ENCODE data around the gene PLA1A.

PLA1A gene

DNA sequence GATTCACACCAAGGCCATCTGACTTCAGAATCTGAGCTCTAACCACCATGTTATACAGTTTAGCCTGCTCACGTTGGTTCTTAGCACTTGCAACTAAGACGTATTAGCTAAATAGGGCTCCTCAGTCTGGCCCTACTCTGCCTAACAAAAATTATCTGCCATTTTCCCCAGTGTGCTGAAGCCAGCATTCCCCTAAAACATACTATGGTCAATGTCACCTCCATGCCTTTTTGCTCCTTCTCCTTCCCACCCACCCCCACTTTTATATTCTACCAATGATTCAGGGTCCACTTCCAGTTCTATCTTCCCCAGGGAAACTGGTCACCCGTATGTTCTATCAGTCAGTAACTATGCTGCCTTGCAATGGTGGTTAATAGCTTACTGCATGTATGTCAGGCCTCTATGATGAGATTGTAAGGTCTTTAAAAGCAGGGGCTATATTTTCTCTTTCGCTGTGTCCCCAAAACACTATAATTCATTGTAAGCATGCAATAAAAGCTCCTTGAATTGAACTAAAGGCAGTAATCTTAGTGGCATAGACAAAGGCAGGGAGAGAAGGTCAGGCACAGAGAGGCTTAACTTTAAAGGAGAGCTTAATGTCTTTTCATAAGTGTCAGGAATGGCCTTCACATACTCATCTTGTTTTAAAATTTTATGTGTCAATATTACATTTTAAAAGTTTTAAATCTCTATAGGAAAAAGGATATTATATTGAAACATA, 39.4 kb downstream of the PLA1A start:
- Mint-ChIP-seq H3K27me3 (ENCODE audit: low read depth, poor library complexity) (no peaks in the 10 kb centered on the region), H3K4me1 (peaks cover 29% of the 10 kb centered on the region), H3K9me3 (no peaks in the 10 kb centered on the region), H3K4me3 (no peak overlapping the region), H3K36me3 (ENCODE audit: low read depth) (peaks cover 8% of the 10 kb centered on the region), H3K27ac (no peak overlapping the region)
- no peak for DNase-seq
- TF ChIP-seq, protein P1, sequence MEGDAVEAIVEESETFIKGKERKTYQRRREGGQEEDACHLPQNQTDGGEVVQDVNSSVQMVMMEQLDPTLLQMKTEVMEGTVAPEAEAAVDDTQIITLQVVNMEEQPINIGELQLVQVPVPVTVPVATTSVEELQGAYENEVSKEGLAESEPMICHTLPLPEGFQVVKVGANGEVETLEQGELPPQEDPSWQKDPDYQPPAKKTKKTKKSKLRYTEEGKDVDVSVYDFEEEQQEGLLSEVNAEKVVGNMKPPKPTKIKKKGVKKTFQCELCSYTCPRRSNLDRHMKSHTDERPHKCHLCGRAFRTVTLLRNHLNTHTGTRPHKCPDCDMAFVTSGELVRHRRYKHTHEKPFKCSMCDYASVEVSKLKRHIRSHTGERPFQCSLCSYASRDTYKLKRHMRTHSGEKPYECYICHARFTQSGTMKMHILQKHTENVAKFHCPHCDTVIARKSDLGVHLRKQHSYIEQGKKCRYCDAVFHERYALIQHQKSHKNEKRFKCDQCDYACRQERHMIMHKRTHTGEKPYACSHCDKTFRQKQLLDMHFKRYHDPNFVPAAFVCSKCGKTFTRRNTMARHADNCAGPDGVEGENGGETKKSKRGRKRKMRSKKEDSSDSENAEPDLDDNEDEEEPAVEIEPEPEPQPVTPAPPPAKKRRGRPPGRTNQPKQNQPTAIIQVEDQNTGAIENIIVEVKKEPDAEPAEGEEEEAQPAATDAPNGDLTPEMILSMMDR (IDR thresholded peaks at IDR 0.05): no peak

DNA sequence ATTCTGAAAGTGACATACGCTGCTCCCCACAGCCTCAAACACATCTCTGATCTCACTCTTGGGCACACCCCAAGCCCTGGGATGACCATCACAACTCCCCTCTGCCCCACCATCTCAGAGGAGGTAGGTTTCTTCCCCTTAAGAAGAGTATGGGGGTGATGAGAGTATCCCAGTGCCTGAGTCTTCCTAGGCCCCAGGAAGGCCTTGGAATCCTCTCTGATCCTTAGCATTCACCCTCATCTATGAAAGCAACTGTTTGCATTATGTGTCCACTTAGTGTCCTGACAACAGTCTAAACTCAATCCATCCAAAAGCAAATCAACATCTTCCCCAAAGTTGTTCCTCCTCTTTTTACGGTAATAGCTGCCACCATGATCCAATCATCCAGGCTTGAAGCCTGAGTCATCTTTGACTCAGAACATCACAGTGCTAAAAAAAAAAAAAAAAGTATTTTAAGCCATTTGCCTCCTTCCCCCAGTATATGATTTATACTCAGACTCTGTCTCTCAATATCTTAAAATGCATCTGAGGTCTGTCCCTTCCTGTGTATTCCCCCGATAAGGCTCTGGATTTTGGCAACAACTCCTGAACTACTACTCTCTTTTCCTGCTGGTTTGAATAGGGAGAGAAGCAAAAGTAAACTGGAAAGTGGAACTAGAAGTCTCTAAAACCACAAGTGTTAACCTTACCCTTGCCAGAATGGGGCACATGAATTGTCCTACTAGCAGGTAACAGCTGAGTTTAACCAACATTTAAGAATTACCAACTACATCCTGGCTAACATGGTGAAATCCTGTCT, 40.2 kb downstream of the PLA1A start:
- TF ChIP-seq, protein P1 (IDR thresholded peaks at IDR 0.05): no peak
- no peak for DNase-seq
- H3K9me3 Mint-ChIP-seq: no peaks in the 10 kb centered on the region
- H3K27me3 Mint-ChIP-seq (ENCODE audit: low read depth, poor library complexity): no peaks in the 10 kb centered on the region
- peaks cover 21% of the 10 kb centered on the region for H3K4me1 Mint-ChIP-seq
- no peak overlapping the region for H3K27ac Mint-ChIP-seq
- H3K36me3 Mint-ChIP-seq (ENCODE audit: low read depth): peaks cover 8% of the 10 kb centered on the region
- no peak overlapping the region for H3K4me3 Mint-ChIP-seq

DNA sequence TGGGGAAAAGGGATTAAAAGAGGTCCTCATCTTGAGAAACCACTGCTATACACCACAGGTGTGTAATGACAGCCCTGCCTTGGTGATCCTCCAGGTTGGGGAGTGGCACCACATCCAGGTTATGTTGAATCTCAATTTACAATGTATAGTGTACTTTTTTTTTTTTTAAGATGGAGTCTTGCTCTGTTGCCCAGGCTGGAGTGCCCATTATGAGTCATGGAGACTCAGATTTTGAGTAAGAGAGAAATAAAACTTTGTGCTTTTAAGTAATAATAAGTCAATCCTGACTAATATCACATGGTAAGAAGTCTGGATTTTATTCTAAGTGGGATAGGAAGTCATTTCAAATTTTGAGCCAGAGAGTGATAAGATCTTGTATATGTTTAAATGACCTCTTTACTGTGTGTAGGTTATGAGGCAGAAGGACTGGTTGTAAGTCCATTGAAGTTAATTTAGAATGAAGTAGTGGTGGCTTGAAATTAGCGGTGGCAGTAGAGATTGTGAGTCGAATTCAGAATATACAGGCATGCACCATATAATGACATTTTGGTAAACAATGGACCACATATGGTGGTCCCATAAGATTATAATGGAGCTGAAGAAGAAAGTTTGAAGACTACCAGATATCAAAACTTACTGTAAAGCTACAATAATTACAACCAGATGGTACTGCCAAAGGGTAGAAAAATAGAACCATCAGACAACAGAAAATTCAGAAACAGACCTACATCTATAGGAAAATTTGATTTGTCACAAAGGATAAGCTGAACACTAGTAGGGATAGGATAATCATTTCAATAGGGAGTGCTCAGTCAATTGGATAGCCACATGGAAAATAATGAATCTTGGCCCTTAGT, 42.0 kb downstream of the PLA1A start:
- H3K27me3 Mint-ChIP-seq (ENCODE audit: low read depth, poor library complexity): no peaks in the 10 kb centered on the region
- H3K9me3 Mint-ChIP-seq: no peaks in the 10 kb centered on the region
- peaks cover 8% of the 10 kb centered on the region for H3K36me3 Mint-ChIP-seq (ENCODE audit: low read depth)
- H3K4me3 Mint-ChIP-seq: no peak overlapping the region
- no peak for DNase-seq
- peaks cover 21% of the 10 kb centered on the region for H3K4me1 Mint-ChIP-seq
- H3K27ac Mint-ChIP-seq: no peak overlapping the region
- TF ChIP-seq, protein P1 (IDR thresholded peaks at IDR 0.05): no peak

DNA sequence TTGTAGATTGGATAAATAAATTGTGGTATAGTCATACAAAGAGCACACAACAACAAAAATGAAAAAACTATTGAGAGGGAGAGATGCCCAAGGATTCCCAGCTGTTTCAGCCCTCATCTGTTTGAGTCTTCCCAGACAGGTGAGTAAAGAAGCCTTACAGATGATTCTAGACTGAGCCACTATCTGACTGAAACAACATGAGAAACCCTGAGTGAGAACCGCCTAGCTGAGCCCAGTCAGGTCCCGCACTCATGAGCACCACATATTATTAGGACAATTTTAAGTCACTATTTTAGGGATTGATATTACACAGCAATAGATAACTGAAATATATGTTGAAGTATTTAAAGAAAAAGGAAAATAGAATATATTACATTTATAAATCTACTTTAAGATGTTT, 43.7 kb downstream of the PLA1A start:
- H3K4me1 Mint-ChIP-seq: peaks cover 23% of the 10 kb centered on the region
- H3K9me3 Mint-ChIP-seq: no peaks in the 10 kb centered on the region
- peaks cover 8% of the 10 kb centered on the region for H3K36me3 Mint-ChIP-seq (ENCODE audit: low read depth)
- H3K27me3 Mint-ChIP-seq (ENCODE audit: low read depth, poor library complexity): peaks cover 3% of the 10 kb centered on the region
- no peak overlapping the region for H3K4me3 Mint-ChIP-seq
- no peak for DNase-seq
- TF ChIP-seq, protein P1 (IDR thresholded peaks at IDR 0.05): no peak
- no peak overlapping the region for H3K27ac Mint-ChIP-seq

DNA sequence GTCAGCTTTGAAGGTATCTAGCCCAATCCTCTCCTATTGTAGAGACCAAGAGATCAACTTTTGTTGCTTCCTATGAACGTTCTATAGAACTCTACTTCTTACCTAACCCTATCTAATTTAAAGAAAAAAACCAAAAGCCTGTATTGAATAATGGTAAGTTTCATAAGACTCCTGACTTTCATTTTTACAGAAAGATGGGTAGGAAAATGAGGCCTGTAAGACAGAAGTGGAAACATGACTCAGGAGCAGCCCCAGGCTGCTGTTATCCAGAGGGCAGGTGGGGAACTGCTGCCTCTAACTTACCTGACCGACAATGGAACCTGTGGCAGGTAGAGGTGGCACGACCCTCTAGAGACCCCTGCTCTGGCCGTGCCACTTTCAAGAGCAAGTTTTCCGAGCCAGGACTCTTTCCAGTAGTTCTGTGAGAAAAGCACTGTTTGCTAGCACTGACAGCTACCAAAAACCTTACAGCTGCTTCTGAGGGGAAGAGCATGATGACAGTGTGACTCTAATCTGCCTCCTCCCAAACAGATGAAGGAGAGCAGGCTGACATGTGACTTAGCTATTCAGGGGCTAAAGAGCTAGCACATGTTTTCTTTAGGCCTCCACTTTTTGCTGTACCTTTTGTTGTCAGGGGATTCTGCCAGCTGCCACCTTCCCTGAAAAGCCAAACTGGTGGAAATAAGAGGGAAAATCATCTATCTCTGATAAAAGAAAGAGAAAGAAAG, 45.2 kb downstream of the PLA1A start:
- no peak for DNase-seq
- no peaks in the 10 kb centered on the region for H3K9me3 Mint-ChIP-seq
- H3K4me3 Mint-ChIP-seq: no peak overlapping the region
- peaks cover 8% of the 10 kb centered on the region for H3K36me3 Mint-ChIP-seq (ENCODE audit: low read depth)
- H3K4me1 Mint-ChIP-seq: peaks cover 34% of the 10 kb centered on the region
- peaks cover 3% of the 10 kb centered on the region for H3K27me3 Mint-ChIP-seq (ENCODE audit: low read depth, poor library complexity)
- TF ChIP-seq, protein P1 (IDR thresholded peaks at IDR 0.05): no peak
- no peak overlapping the region for H3K27ac Mint-ChIP-seq
